ENCODE data around the gene IGFBP5. TPM values are rescaled to one million over a fixed set of nuclear protein-coding genes. Genes with fewer than 3 reads are reported as not detected.
A peak's percentile ranks its signal among the peaks of the same experiment; 100 is the strongest.

Gene IGFBP5
- 100 to 1,000 TPM in 1 of 2 donors, 10 to 100 TPM in 1; 35.8 to 415 TPM for total RNA-seq

- intact Hi-C loops (cut with DNase I) = no loop called here
- DNase-seq (peak; percentile 61 to 82 (median 78)), ATAC-seq (no peak)
- no peaks in the 10 kb centered on the region for H3K9me3 ChIP-seq
- 20 to 22% methylated on average over 9 to 16 of the region's 16 CpGs for WGBS, 2 donors
- H3K36me3 ChIP-seq (replicated peaks in 1 of 2; ENCODE audit: insufficient read depth in 1 of 2, low read depth in 2 of 2) = no peaks in the 10 kb centered on the region
- peaks cover 42% of the 10 kb centered on the region for H3K4me1 ChIP-seq
- H3K27me3 ChIP-seq = peaks cover 3 to 33% of the 10 kb centered on the region in 2 donors
- TF ChIP-seq CTCF (IDR thresholded peaks at IDR 0.05) (no peak), POLR2A (IDR thresholded peaks at IDR 0.05) (peak in 2 of 3 donors; percentile 11 to 27)
- peak within 1 kb of the TSS in 2 of 4 donors; percentile 18 to 34 for H3K27ac ChIP-seq
- H3K4me3 ChIP-seq = peak within 1 kb of the TSS in 1 of 2 donors; percentile 8
Measured at GRCh38 chr2:216695401-216695821, at the start of gene IGFBP5. TSS of gene IGFBP5 (minus strand) at chr2:216695549. CDS start at chr2:216694775, 774 bp downstream.

- intact Hi-C loops (cut with DNase I) = no loop called here
- Histone ChIP-seq H3K9me3 (no peaks in the 10 kb centered on the region), H3K27ac (no peak overlapping the region), H3K27me3 (no peaks in the 10 kb centered on the region), H3K4me1 (no peaks in the 10 kb centered on the region), H3K4me3 (no peak overlapping the region), H3K36me3 (replicated peaks in 1 of 2; ENCODE audit: insufficient read depth in 1 of 2, low read depth in 2 of 2) (no peaks in the 10 kb centered on the region)
- 71 to 88% methylated on average over 1 of the region's 1 CpG for WGBS, 2 donors
- TF ChIP-seq POLR2A (IDR thresholded peaks at IDR 0.05) (no peak), CTCF (IDR thresholded peaks at IDR 0.05) (no peak)
- no peak for ATAC-seq
- DNase-seq = no peak
Measured at GRCh38 chr2:216743781-216744180, 48.4 kb upstream of the IGFBP5 start.

GRCh38 chr2:216742411-216742810 lies 47.1 kb upstream of the IGFBP5 start:
- DNase-seq (peak; percentile 28 to 60 (median 38)), ATAC-seq (peak; percentile 66)
- Histone ChIP-seq H3K4me3 (no peak overlapping the region), H3K27me3 (no peaks in the 10 kb centered on the region), H3K9me3 (no peaks in the 10 kb centered on the region), H3K36me3 (replicated peaks in 1 of 2; ENCODE audit: insufficient read depth in 1 of 2, low read depth in 2 of 2) (no peaks in the 10 kb centered on the region), H3K4me1 (no peaks in the 10 kb centered on the region), H3K27ac (no peak overlapping the region)
- TF ChIP-seq CTCF (IDR thresholded peaks at IDR 0.05) = no peak
- intact Hi-C loops (cut with DNase I) = no loop called here
- WGBS, 2 donors = 70 to 88% methylated on average over 3 of the region's 3 CpGs

- TF ChIP-seq POLR2A (IDR thresholded peaks at IDR 0.05) (no peak), CTCF (IDR thresholded peaks at IDR 0.05) (no peak)
- Histone ChIP-seq H3K9me3 (no peaks in the 10 kb centered on the region), H3K4me1 (no peaks in the 10 kb centered on the region), H3K27ac (no peak overlapping the region), H3K4me3 (no peak overlapping the region), H3K27me3 (no peaks in the 10 kb centered on the region), H3K36me3 (replicated peaks in 1 of 2; ENCODE audit: insufficient read depth in 1 of 2, low read depth in 2 of 2) (no peaks in the 10 kb centered on the region)
- intact Hi-C loops (cut with DNase I) = no loop called here
- DNase-seq (no peak), ATAC-seq (no peak)
- 53 to 71% methylated on average over 2 of the region's 2 CpGs for WGBS, 2 donors
Measured at GRCh38 chr2:216741223-216741593, 45.9 kb upstream of the IGFBP5 start.

- Histone ChIP-seq H3K27ac (no peak overlapping the region), H3K36me3 (replicated peaks in 1 of 2; ENCODE audit: insufficient read depth in 1 of 2, low read depth in 2 of 2) (no peaks in the 10 kb centered on the region), H3K9me3 (no peaks in the 10 kb centered on the region), H3K4me1 (no peaks in the 10 kb centered on the region), H3K27me3 (no peaks in the 10 kb centered on the region), H3K4me3 (no peak overlapping the region)
- ATAC-seq (no peak), DNase-seq (peak in 1 of 4 donors; percentile 12)
- intact Hi-C loops (cut with DNase I) = no loop called here
- no peak for TF ChIP-seq POLR2A (IDR thresholded peaks at IDR 0.05)
- TF ChIP-seq CTCF (IDR thresholded peaks at IDR 0.05) = no peak
- WGBS, 2 donors = 63 to 66% methylated on average over 6 of the region's 6 CpGs
Measured at GRCh38 chr2:216740557-216741222, 45.3 kb upstream of the IGFBP5 start.

Data from body of pancreas (tissue), 4 donors.